GM12892 (cell line): ENCODE results near the gene CARS1.

Experiments used
- POLR2A ChIP-seq: IDR thresholded peaks from 2 replicates; pipeline ENCODE4 v1.6.1; 2011; ENCODE audit warnings: low read depth, low read length, control low read depth
- POLR2AphosphoS5 ChIP-seq: IDR thresholded peaks from 2 replicates; pipeline ENCODE4 v1.6.1; 2011; ENCODE audit warnings: low read depth, low read length, control low read depth

- no peak for TF ChIP-seq POLR2A
- no peak for TF ChIP-seq POLR2AphosphoS5
Measured at GRCh38 chr11:3004481-3004880, 52.7 kb downstream of the CARS1 start.
